Left kidney (tissue), 2 donors: ENCODE measurements around the gene SPOCK3. TPM values are rescaled to one million over a fixed set of nuclear protein-coding genes. Genes with fewer than 3 reads are reported as not detected.
"Not testable (repeated sequence)": the region's sequence is repeated elsewhere in the genome, so short reads cannot be mapped to it uniquely, and the experiment has no call there.

Source experiments
- DNase-seq: peaks from one replicate; pipeline ENCODE4 v3.0.0-alpha.2; 2013
- polyA plus RNA-seq: library from polyadenylated mRNA; unstranded; fragments of 120-200 nt; gene quantifications from one replicate; pipeline ENCODE4 v1.2.1, GENCODE V29; 2013; ENCODE audit not compliant: insufficient read length

The SPOCK3 gene
- polyA plus RNA-seq, 1 donor = 12.3 TPM

- no peak for DNase-seq
Measured at GRCh38 chr4:167035390-167035789, 198.9 kb downstream of the SPOCK3 start.

- DNase-seq = no peak
Measured at GRCh38 chr4:167034983-167035382, 199.3 kb downstream of the SPOCK3 start.

- DNase-seq = no peak
Measured at GRCh38 chr4:167032871-167033270, 201.4 kb downstream of the SPOCK3 start.

GRCh38 chr4:167031534-167032156 lies 202.6 kb downstream of the SPOCK3 start:
- DNase-seq = no peak

GRCh38 chr4:167028976-167029375 lies 205.3 kb downstream of the SPOCK3 start:
- DNase-seq = no peak

GRCh38 chr4:167025670-167026069 lies 208.6 kb downstream of the SPOCK3 start:
- no peak for DNase-seq

GRCh38 chr4:167023364-167023925 lies 210.8 kb downstream of the SPOCK3 start:
- DNase-seq = no peak

GRCh38 chr4:167021545-167022155 lies 212.6 kb downstream of the SPOCK3 start:
- DNase-seq = peak; percentile 75

- no peak for DNase-seq
Measured at GRCh38 chr4:167020410-167020809, 213.9 kb downstream of the SPOCK3 start.

GRCh38 chr4:167014944-167015343 lies 219.3 kb downstream of the SPOCK3 start:
- no peak for DNase-seq

GRCh38 chr4:167003326-167003725 lies 231.0 kb downstream of the SPOCK3 start:
- DNase-seq = no peak

- DNase-seq = no peak
Measured at GRCh38 chr4:167000141-167000852, 234.0 kb downstream of the SPOCK3 start.

- DNase-seq = no peak
Measured at GRCh38 chr4:166996216-166996615, 238.1 kb downstream of the SPOCK3 start.

- no peak for DNase-seq
Measured at GRCh38 chr4:166994686-166995085, 239.6 kb downstream of the SPOCK3 start.

- no peak for DNase-seq
Measured at GRCh38 chr4:166991006-166991561, 243.2 kb downstream of the SPOCK3 start.

GRCh38 chr4:166989886-166990285 lies 244.4 kb downstream of the SPOCK3 start:
- DNase-seq = no peak

- DNase-seq = no peak
Measured at GRCh38 chr4:166987026-166987425, 247.3 kb downstream of the SPOCK3 start.

GRCh38 chr4:166981847-166982246 lies 252.4 kb downstream of the SPOCK3 start:
- no peak for DNase-seq

- no peak for DNase-seq
Measured at GRCh38 chr4:166980419-166980818, 253.9 kb downstream of the SPOCK3 start.

GRCh38 chr4:166977596-166977995 lies 256.7 kb downstream of the SPOCK3 start:
- DNase-seq = no peak

- DNase-seq = peak; percentile 38
Measured at GRCh38 chr4:166972071-166972470, 262.2 kb downstream of the SPOCK3 start.

- not testable (repeated sequence) for DNase-seq
Measured at GRCh38 chr4:166968219-166968618, 266.1 kb downstream of the SPOCK3 start.

- no peak for DNase-seq
Measured at GRCh38 chr4:166965562-166965961, 268.7 kb downstream of the SPOCK3 start.
